NT2/D1 (cell line): ENCODE results near the gene MDM4.

Experiments
- SUZ12 ChIP-seq: IDR thresholded peaks from 2 replicates; pipeline ENCODE4 v1.6.1; 2011; ENCODE audit not compliant: insufficient read length, insufficient read depth; ENCODE audit errors: extremely low read depth
- ZNF274 ChIP-seq: IDR thresholded peaks from 2 replicates; pipeline ENCODE4 v1.6.1; 2011; ENCODE audit warnings: mild to moderate bottlenecking, low read depth, low read length

DNA sequence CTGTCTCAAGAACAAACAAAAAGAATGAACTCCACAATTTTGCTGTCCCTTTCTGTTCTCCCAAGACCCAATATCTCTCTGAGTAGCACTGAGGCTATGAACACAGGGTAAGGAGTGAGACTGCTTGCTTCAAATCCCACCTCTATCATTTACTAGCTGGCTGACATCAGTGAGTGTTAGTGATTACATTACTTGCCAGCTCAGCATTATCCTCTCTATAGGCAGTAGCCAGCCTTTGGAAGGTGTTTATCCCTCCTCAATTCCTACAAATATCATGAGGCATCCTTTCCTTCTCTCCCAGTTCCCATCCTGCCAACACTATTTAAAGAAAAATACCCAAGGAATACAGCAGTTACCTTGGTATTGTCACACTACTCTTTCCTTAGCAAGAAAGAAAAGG lies 24.6 kb upstream of the MDM4 start:
- TF ChIP-seq SUZ12 (no peak), ZNF274 (no peak)
